ENCODE measurements around the gene LIFR.

GRCh38 chr5:38557792-38558191 lies 1.3 kb upstream of the LIFR start:
- TF ChIP-seq CTCF (IDR thresholded peaks at IDR 0.05; ENCODE audit: extremely low read depth in 1 of 2, insufficient read depth in 1 of 2, low read depth in 1 of 2, low read length in 2 of 2) (no peak), MYC (IDR thresholded peaks at IDR 0.05; ENCODE audit: low read depth, low read length) (no peak), POLR2AphosphoS5 (IDR thresholded peaks at IDR 0.05; ENCODE audit: insufficient read depth, low read depth, low read length) (no peak), EZH2 (IDR thresholded peaks at IDR 0.05; ENCODE audit: borderline replicate concordance, low read depth, low read length, severe bottlenecking) (no peak), POLR2A (IDR thresholded peaks at IDR 0.05; ENCODE audit: low read depth, low read length) (no peak), FOS (IDR thresholded peaks at IDR 0.05; ENCODE audit: borderline replicate concordance, insufficient read depth, low read length) (no peak)
